Gastroesophageal sphincter (tissue), 4 donors: ENCODE results near the gene FARS2. TPM values are rescaled to one million over a fixed set of nuclear protein-coding genes. Genes with fewer than 3 reads are reported as not detected.

ENCODE experiments used
- ATAC-seq: fragments of 150-250 bp; one replicate; pipeline ENCODE4 v1.9.1; 2016; ENCODE audit warnings: mild to moderate bottlenecking, moderate library complexity
- H3K27ac ChIP-seq, 4 donors: fragments of 200-600 bp; sonication (generic) in 3 of 4; 1 replicate in 3 of 4; 2 replicates in 1 of 4; pipeline ENCODE4 v1.5.1; 2016 to 2019
- H3K27me3 ChIP-seq: fragments of 200-600 bp; sonication (generic); one replicate; pipeline ENCODE4 v1.5.1; 2019
- H3K36me3 ChIP-seq, 2 donors: fragments of 200-600 bp; sonication (generic); one replicate each; pipeline ENCODE4 v1.5.1; 2019; ENCODE audit warnings: control low read depth in 1 of 2
- H3K4me1 ChIP-seq, 3 donors: fragments of 200-600 bp; sonication (generic); 1 replicate in 2 of 3; 2 replicates in 1 of 3; pipeline ENCODE4 v1.5.1; 2016 to 2019; ENCODE audit warnings: control low read depth in 2 of 3
- H3K4me3 ChIP-seq, 2 donors: fragments of 200-600 bp; sonication (generic); one replicate each; pipeline ENCODE4 v1.5.1; 2019; ENCODE audit warnings: mild to moderate bottlenecking in 1 of 2, moderate library complexity in 1 of 2
- H3K9me3 ChIP-seq, 3 donors: fragments of 200-600 bp; sonication (generic); one replicate each; pipeline ENCODE4 v1.5.1; 2017 to 2019; ENCODE audit warnings: control low read depth in 2 of 3
- CTCF ChIP-seq, 4 experiments: fragments of 200-600 bp in 2 of 4; fragments of 450-650 bp in 2 of 4; sonication (generic) in 1 of 4; IDR thresholded peaks; one replicate each; pipeline ENCODE4 v1.5.1; 2017 to 2019; ENCODE audit warnings: antibody characterized with exemption in 4 of 4, mild to moderate bottlenecking in 2 of 4, moderate library complexity in 2 of 4
- EP300 ChIP-seq: sonication (generic); formaldehyde crosslinking; IDR thresholded peaks from one replicate; pipeline ENCODE4 v1.6.1; 2017; ENCODE audit warnings: antibody characterized with exemption, mild to moderate bottlenecking
- POLR2A ChIP-seq, 2 donors: fragments of 450-650 bp; IDR thresholded peaks; one replicate each; pipeline ENCODE4 v1.6.1; 2017; ENCODE audit warnings: antibody characterized with exemption in 2 of 2, mild to moderate bottlenecking in 2 of 2, moderate library complexity in 1 of 2
- POLR2AphosphoS5 ChIP-seq: sonication (generic); formaldehyde crosslinking; IDR thresholded peaks from one replicate; pipeline ENCODE4 v1.6.1; 2017; ENCODE audit warnings: antibody characterized with exemption
- WGBS, 2 donors: methylation state at CpG; one replicate each; pipeline ENCODE4 v1.1.5; 2018; ENCODE audit warnings: low coverage in 1 of 2; 5-methylcytosine and 5-hydroxymethylcytosine counted together
- total RNA-seq, 4 donors: library from RNA; depleted of rRNA; stranded (reverse); fragments of >200 nt; gene quantifications; one replicate each; pipeline ENCODE4 v1.1.0, GENCODE V29; 2016

FARS2 gene
- total RNA-seq, 4 donors from 2014 or later, result 9.8 to 16.3 (median 14.4) TPM

GRCh38 chr6:5553767-5554166 is 292.5 kb downstream of the FARS2 start:
- no peak overlapping the region for H3K4me3 ChIP-seq
- H3K27ac ChIP-seq, result no peak overlapping the region
- no peaks in the 10 kb centered on the region for H3K4me1 ChIP-seq
- peaks cover 0 to 9% of the 10 kb centered on the region in 2 donors for H3K36me3 ChIP-seq
- H3K9me3 ChIP-seq, result peaks cover 0 to 19% (median 0%) of the 10 kb centered on the region in 3 donors
- no peaks in the 10 kb centered on the region for H3K27me3 ChIP-seq
- no peak for ATAC-seq
- TF ChIP-seq POLR2A (IDR thresholded peaks at IDR 0.05), result no peak
- no peak for TF ChIP-seq POLR2AphosphoS5
- TF ChIP-seq EP300, result no peak
- TF ChIP-seq CTCF (IDR thresholded peaks at IDR 0.05), result no peak
- 68 to 73% methylated on average over 4 of the region's 4 CpGs for WGBS, 2 donors

GRCh38 chr6:5554226-5554625 is 292.9 kb downstream of the FARS2 start:
- no peak for ATAC-seq
- no peak overlapping the region for H3K4me3 ChIP-seq
- no peak for TF ChIP-seq CTCF (IDR thresholded peaks at IDR 0.05)
- TF ChIP-seq POLR2A (IDR thresholded peaks at IDR 0.05), result no peak
- TF ChIP-seq EP300, result no peak
- TF ChIP-seq POLR2AphosphoS5, result no peak
- H3K4me1 ChIP-seq, result no peaks in the 10 kb centered on the region
- H3K9me3 ChIP-seq, result peaks cover 0 to 19% (median 0%) of the 10 kb centered on the region in 3 donors
- H3K27ac ChIP-seq, result no peak overlapping the region
- 58 to 80% methylated on average over 1 of the region's 1 CpG for WGBS, 2 donors
- no peaks in the 10 kb centered on the region for H3K27me3 ChIP-seq
- H3K36me3 ChIP-seq, result peaks cover 0 to 9% of the 10 kb centered on the region in 2 donors

GRCh38 chr6:5556011-5556410 is 294.7 kb downstream of the FARS2 start:
- Histone ChIP-seq H3K4me3 (no peak overlapping the region), H3K4me1 (no peaks in the 10 kb centered on the region), H3K36me3 (no peaks in the 10 kb centered on the region), H3K9me3 (peaks cover 0 to 5% (median 0%) of the 10 kb centered on the region in 3 donors), H3K27ac (no peak overlapping the region), H3K27me3 (no peaks in the 10 kb centered on the region)
- ATAC-seq, result no peak
- TF ChIP-seq POLR2AphosphoS5 (peak; percentile 33), CTCF (IDR thresholded peaks at IDR 0.05) (no peak), EP300 (no peak), POLR2A (IDR thresholded peaks at IDR 0.05) (no peak)
- 89 to 97% methylated on average over 3 to 7 of the region's 7 CpGs for WGBS, 2 donors

GRCh38 chr6:5557506-5557905 is 296.2 kb downstream of the FARS2 start:
- no peaks in the 10 kb centered on the region for H3K27me3 ChIP-seq
- no peaks in the 10 kb centered on the region for H3K9me3 ChIP-seq
- ATAC-seq, result no peak
- H3K27ac ChIP-seq, result no peak overlapping the region
- no peaks in the 10 kb centered on the region for H3K36me3 ChIP-seq
- no peak overlapping the region for H3K4me3 ChIP-seq
- WGBS, 2 donors, result 79 to 91% methylated on average over 5 of the region's 5 CpGs
- no peak for TF ChIP-seq POLR2A (IDR thresholded peaks at IDR 0.05)
- no peak for TF ChIP-seq EP300
- TF ChIP-seq POLR2AphosphoS5, result no peak
- TF ChIP-seq CTCF (IDR thresholded peaks at IDR 0.05), result no peak
- H3K4me1 ChIP-seq, result no peaks in the 10 kb centered on the region

GRCh38 chr6:5559651-5560050 is 298.3 kb downstream of the FARS2 start:
- Histone ChIP-seq H3K27ac (no peak overlapping the region), H3K4me3 (no peak overlapping the region), H3K27me3 (no peaks in the 10 kb centered on the region), H3K4me1 (peaks cover 0 to 3% (median 0%) of the 10 kb centered on the region in 3 donors), H3K36me3 (no peaks in the 10 kb centered on the region), H3K9me3 (no peaks in the 10 kb centered on the region)
- TF ChIP-seq EP300 (no peak), CTCF (IDR thresholded peaks at IDR 0.05) (no peak)
- no peak for ATAC-seq
- 94 to 95% methylated on average over 2 of the region's 2 CpGs for WGBS, 2 donors
